GM13977 (cell line): Measurements from ENCODE around the gene GNAL.
"Not testable (repeated sequence)": the region's sequence is repeated elsewhere in the genome, so short reads cannot be mapped to it uniquely, and the experiment has no call there.

Source experiments
- DNase-seq: peaks from one replicate; pipeline ENCODE4 v3.0.0; 2012; ENCODE audit warnings: low spot score
- in situ Hi-C: fragments of 300-500 bp; cut with MboI; formaldehyde crosslinking; loops from one replicate; pipeline ENCODE4 v1.12.0; 2022; ENCODE audit warnings: low sequenced_read_pairs, low pct_unique_long_range_greater_than_20kb, mixed read lengths, inconsistent platforms; ENCODE audit not compliant: unreplicated experiment
- TF ChIP-seq, protein P1 (sequence below): IDR thresholded peaks from 2 replicates; pipeline ENCODE4 v1.5.1; 2012; ENCODE audit warnings: mild to moderate bottlenecking, control low read depth; ENCODE audit not compliant: insufficient read depth; ENCODE audit errors: extremely low read depth, missing control alignments

Gene GNAL

DNA sequence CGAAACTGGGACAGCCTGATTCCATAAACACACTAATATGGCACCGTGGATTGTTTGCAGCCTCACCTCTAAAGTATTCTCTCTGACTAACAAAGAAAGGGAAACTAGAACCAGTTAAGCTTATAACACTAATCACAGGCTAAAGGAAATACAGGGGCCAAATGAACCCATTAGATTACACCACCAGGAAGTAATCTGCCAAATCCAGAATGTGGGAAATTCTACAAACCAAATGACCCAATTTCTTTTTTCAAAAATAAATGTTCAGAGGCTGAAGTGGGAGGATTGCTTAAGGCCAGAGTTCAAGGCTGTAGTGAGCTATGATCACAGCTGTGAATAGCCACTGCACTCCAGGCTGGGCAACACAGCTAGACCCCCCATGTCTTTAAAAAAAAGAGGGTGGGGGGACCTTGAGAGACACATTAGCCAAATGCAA lies 220.5 kb downstream of the GNAL start:
- TF ChIP-seq, protein P1, sequence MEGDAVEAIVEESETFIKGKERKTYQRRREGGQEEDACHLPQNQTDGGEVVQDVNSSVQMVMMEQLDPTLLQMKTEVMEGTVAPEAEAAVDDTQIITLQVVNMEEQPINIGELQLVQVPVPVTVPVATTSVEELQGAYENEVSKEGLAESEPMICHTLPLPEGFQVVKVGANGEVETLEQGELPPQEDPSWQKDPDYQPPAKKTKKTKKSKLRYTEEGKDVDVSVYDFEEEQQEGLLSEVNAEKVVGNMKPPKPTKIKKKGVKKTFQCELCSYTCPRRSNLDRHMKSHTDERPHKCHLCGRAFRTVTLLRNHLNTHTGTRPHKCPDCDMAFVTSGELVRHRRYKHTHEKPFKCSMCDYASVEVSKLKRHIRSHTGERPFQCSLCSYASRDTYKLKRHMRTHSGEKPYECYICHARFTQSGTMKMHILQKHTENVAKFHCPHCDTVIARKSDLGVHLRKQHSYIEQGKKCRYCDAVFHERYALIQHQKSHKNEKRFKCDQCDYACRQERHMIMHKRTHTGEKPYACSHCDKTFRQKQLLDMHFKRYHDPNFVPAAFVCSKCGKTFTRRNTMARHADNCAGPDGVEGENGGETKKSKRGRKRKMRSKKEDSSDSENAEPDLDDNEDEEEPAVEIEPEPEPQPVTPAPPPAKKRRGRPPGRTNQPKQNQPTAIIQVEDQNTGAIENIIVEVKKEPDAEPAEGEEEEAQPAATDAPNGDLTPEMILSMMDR: no peak
- in situ Hi-C loops: no loop called here
- DNase-seq: peak; percentile 54

DNA sequence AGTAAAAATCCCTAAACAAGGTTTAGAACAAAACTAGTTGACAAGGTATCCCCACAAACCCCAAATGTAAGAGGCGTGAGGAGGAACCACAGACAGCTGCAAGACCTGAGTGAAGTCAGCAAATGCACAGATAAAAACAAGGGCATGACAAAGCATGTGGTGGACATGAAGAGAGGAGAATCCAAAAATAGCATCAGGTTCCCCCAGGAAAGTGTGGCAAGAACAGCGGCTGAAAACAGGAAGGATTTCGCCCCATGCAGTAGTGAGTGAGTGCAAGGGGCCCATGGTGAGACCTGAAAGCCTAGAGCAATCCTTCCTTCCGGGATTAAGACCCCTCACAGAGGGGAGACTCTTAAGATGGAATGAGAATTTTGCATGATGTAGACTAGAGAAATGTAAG lies 227.8 kb downstream of the GNAL start:
- DNase-seq: not testable (repeated sequence)

DNA sequence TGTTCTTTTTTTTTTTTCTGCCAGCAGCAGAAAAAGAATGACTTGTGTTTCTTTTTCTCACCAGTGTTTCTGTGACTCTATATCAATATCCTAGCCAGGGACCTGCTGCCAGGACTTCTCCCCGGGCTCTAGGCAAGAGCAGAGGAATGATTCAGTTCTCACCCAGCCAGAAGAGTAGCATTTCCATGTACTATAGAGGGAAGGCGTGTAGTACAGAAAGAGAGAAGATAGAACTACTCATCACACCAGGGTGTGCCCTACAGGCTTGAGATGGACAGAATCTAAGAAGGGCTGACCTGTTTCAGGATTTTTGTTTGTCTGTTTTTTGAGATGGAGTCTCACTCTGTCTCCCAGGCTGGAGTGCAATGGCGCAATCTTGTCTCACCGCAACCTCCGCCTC lies 230.5 kb downstream of the GNAL start:
- DNase-seq, in situ Hi-C loops: not testable (repeated sequence)

More for the DNA sequence above, 227.8 kb downstream of the GNAL start:
- in situ Hi-C loops: not testable (repeated sequence)

DNA sequence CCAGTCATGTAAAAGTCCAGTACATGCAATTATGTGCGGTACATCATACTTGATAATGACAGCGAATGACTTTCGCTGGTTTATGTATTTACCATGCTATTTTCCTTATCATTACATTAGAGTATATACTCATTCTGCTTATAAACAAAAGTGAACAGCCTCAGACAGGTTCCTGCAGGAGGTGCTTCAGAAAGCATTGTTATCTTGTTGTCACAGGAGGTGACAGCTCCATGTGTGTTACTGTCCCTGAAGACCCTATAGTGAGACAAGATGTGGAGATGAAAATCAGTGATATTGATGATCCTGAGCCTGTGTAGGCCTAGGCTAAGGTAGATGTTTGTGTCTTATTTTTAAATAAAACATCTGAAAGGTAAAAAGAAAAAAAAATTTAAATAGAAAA lies 234.4 kb downstream of the GNAL start:
- TF ChIP-seq, protein P1: no peak
- DNase-seq: no peak
- in situ Hi-C loops: no loop called here

DNA sequence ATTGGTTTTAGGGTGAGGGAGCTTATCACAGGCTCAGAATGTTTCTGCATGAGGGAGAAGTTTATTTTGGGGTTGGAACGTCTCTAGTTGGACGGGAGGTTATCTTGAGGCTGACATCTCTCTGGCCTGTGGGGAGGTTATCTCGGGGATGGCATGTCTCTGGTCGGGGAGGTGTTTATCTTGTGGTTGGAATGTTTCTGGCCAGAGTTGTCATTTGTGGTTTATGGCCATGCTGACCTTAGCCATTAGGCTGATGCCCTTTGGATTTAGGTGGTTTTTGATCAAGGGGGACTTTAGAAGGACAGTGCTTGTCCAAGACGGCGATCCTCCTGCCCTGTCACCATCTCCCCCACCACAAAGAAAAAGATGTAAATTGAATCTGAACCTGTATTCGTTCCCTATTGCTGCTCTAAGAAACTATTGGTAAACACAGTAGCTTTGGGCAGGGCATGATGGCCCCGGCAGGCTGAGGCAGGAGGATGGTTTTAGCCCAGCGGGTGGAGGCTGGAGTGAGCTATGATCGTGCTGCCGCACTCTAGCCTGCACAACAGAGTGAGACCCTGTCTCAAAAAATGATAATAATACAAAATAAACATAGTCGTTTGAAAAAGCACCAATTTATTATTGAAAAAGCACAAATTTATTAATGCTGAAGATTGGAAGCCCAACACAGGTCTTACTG lies 236.9 kb downstream of the GNAL start:
- TF ChIP-seq, protein P1: no peak
- in situ Hi-C loops: loop anchor here (25.0 kb wide), 2 partner anchors 111 to 311 kb away; no protein-coding TSS in a partner anchor
- DNase-seq: no peak

DNA sequence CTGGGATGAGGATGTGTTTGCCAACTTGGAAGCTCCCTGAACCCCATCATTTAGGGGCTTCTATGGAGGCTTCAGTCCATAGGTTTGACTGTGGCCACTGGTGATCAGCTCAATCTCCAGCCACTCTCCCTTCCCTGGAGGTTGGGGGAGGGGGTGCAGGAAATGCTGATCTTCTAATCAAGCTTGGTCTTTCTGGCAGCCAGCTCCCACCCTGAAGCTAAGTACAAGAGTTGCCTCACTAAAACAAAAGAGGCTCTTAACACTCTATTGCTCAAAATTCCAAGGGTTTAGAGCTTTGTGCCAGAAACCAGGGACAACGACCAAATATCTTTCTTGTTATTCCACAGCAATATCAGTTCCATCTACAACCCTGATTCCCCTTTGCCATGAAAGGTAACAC lies 238.4 kb downstream of the GNAL start:
- TF ChIP-seq, protein P1: no peak
- no peak for DNase-seq
- in situ Hi-C loops: loop anchor here (25.0 kb wide), 2 partner anchors 110 to 310 kb away; no protein-coding TSS in a partner anchor

DNA sequence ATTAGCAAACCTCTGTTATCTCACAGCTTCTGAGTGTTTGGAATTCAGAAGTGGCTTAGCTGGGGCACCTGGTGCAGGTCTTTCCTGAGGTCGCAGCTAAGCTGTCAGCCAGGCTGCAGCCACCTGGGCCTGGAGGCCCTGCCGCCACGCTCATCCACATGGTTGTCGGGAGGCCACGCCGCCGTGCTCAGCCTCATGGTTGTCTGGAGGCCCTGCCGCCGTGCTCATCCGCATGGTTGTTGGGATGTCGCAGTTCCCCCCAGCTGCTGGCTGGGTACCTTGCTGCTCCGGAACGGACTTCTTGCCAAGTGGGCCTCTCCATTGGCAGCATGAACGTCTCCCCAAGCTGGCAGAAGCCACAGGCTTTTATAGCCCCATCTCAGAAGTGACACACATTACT lies 243.3 kb downstream of the GNAL start:
- in situ Hi-C loops: loop anchor here (25.0 kb wide), 2 partner anchors 105 to 305 kb away; no protein-coding TSS in a partner anchor
- no peak for DNase-seq
- TF ChIP-seq, protein P1: no peak
